Heart right ventricle (tissue), 16 donors: ENCODE results near the gene SPNS3. TPM values are rescaled to one million over a fixed set of nuclear protein-coding genes. Genes with fewer than 3 reads are reported as not detected.

ENCODE experiments used
- ATAC-seq, 8 donors: fragments of 200-7000 bp; cut with Tn5 transposase; one replicate each; pipeline ENCODE4 v1.9.1; 2020; ENCODE audit warnings: mild to moderate bottlenecking in 8 of 8, moderate library complexity in 8 of 8, moderate number of reproducible peaks in 1 of 8
- DNase-seq, 2 donors: peaks; one replicate each; pipeline ENCODE4 v3.0.0-alpha.2; 2020
- H3K27ac ChIP-seq, 10 donors: fragments of 200-600 bp; sonication (generic) in 2 of 10; one replicate each; pipeline versions ENCODE4 v1.5.0 to v1.8.0; 2020 to 2022; ENCODE audit warnings: mild to moderate bottlenecking in 3 of 10
- H3K27me3 ChIP-seq, 7 donors: fragments of 200-600 bp; one replicate each; pipeline ENCODE4 v1.8.0; 2021 to 2022; ENCODE audit warnings: mild to moderate bottlenecking in 2 of 7
- H3K36me3 ChIP-seq, 9 donors: fragments of 200-600 bp; sonication (generic) in 1 of 9; one replicate each; pipeline versions ENCODE4 v1.5.0 to v1.8.0; 2020 to 2022; ENCODE audit warnings: mild to moderate bottlenecking in 2 of 9
- H3K4me1 ChIP-seq, 9 donors: fragments of 200-600 bp; sonication (generic) in 1 of 9; one replicate each; pipeline versions ENCODE4 v1.5.0 to v1.8.0; 2020 to 2022; ENCODE audit warnings: mild to moderate bottlenecking in 4 of 9
- H3K4me3 ChIP-seq, 10 donors: fragments of 200-600 bp; sonication (generic) in 2 of 10; one replicate each; pipeline versions ENCODE4 v1.5.0 to v1.8.0; 2020 to 2022; ENCODE audit warnings: mild to moderate bottlenecking in 7 of 10, moderate library complexity in 2 of 10
- H3K9me3 ChIP-seq, 11 donors: fragments of 200-600 bp in 10 of 11; sonication (generic) in 2 of 11; one replicate each; pipeline versions ENCODE4 v1.5.0 to v1.8.0; 2013 to 2022; ENCODE audit warnings: mild to moderate bottlenecking in 2 of 11, control low read depth in 1 of 11, moderate library complexity in 1 of 11
- WGBS, 2 donors: extraction: QIAGEN DNeasy Blood & Tissue Kit; methylation state at CpG; one replicate each; pipeline ENCODE4 v1.1.7; 2013; ENCODE audit warnings: inconsistent platforms in 1 of 2; 5-methylcytosine and 5-hydroxymethylcytosine counted together
- intact Hi-C, 10 donors: fragments of 100-400 bp; cut with DNase I; formaldehyde crosslinking; loops; one replicate each; pipeline versions ENCODE4 v1.11.1 to v1.14.2; 2022
- polyA plus RNA-seq, 2 donors: library from polyadenylated mRNA; stranded (reverse); fragments of 200-250 nt; gene quantifications; one replicate each; pipeline ENCODE4 v1.2.3, GENCODE V29; 2013
- total RNA-seq, 10 donors: library from RNA; stranded (reverse); fragmentation: NEBNext Ultra II Directional in 3 of 10; extraction: Animal tissue kit (Norgen Biotek cat#: 25700) in 3 of 10; gene quantifications; one replicate each; pipeline versions ENCODE4 v1.2.1 to v1.2.4, GENCODE V29; 2021 to 2023
- TF ChIP-seq, protein P1 (sequence below), 9 donors: fragments of 200-600 bp; sonication (generic) in 2 of 9; IDR thresholded peaks; one replicate each; pipeline versions ENCODE4 v1.5.0 to v1.8.0; 2021 to 2022; ENCODE audit warnings: antibody characterized with exemption in 9 of 9, mild to moderate bottlenecking in 5 of 9, moderate library complexity in 1 of 9
- donor health status: Arrhythmogenic right ventricular cardiomyopathy.
- donor health status: ischemic (EF 13 %, LVEDD 7.1; RV severe dilation, severe dysfunction).
- donor health status: healthy with polysubstance abuse.
- donor health status: DM: no; HTN: yes; CAD: no.
- donor health status: DM: no; HTN: no; CAD: no.
- donor health status: ischemic (EF 25% LVEDD 6.9; RV normal size, moderate dysfunction).
- donor health status: ischemic (EF 25% LVEDD 5.7; RV mildly dilated, moderate dysfunction).
- donor health status: healthy.
- donor health status: DM: yes; HTN: yes; CAD: no.
- donor health status: Ischemic cardiomyopathy.
- donor health status: ischemic (EF 35%, LVEDD 5.7; RV mildly dilated, moderate dysfunction).
- donor health status: nonischemic (EF 11% LVEDD 7.7; RV severe dilation, severe dysfunction).
- donor health status: DM: yes; HTN: yes; CAD: no.
- donor health status: PGD.
- donor health status: ischemic (EF 29% LVEDD 5.4; RV normal size, mild dysfunction).
- donor health status: nonischemic (EF 23%, LVEDD 6.1; RV moderate dilation, normal function).

The SPNS3 gene
- total and polyA plus RNA-seq, 12 donors, result 0.13 to 4.2 (median 0.89) TPM; not detected in 1

DNA sequence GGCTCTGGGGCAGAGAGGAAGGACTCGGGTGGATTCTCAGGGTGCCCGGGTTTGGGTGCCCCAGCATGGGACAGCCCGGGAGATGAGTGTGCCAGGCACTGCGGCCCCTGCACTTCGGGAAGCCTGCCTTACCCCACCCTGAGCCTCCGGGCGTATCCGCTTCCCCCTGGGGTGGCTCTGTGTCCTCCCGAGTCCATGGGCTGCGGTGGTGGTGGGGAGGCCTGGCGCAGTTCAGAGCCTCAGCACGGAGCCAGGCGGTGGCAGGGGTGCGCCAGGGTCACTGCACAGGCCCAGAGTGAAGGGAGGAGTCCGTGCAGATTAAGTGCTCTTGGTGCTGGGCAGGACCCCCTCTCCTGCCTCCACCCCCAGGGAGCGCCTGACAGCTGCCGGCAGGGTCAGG lies 100.8 kb downstream of the SPNS3 start:
- no peak for ATAC-seq
- TF ChIP-seq, protein P1, sequence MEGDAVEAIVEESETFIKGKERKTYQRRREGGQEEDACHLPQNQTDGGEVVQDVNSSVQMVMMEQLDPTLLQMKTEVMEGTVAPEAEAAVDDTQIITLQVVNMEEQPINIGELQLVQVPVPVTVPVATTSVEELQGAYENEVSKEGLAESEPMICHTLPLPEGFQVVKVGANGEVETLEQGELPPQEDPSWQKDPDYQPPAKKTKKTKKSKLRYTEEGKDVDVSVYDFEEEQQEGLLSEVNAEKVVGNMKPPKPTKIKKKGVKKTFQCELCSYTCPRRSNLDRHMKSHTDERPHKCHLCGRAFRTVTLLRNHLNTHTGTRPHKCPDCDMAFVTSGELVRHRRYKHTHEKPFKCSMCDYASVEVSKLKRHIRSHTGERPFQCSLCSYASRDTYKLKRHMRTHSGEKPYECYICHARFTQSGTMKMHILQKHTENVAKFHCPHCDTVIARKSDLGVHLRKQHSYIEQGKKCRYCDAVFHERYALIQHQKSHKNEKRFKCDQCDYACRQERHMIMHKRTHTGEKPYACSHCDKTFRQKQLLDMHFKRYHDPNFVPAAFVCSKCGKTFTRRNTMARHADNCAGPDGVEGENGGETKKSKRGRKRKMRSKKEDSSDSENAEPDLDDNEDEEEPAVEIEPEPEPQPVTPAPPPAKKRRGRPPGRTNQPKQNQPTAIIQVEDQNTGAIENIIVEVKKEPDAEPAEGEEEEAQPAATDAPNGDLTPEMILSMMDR (IDR thresholded peaks at IDR 0.05), result no peak
- Histone ChIP-seq H3K27me3 (no peaks in the 10 kb centered on the region), H3K27ac (peak overlapping the region; percentile 20 to 88 (median 64)), H3K4me3 (no peak overlapping the region), H3K9me3 (no peaks in the 10 kb centered on the region), H3K4me1 (peaks cover 27 to 100% (median 89%) of the 10 kb centered on the region in 9 donors), H3K36me3 (peaks cover 0 to 23% (median 6%) of the 10 kb centered on the region in 9 donors)
- 66 to 86% methylated on average over 16 to 17 of the region's 17 CpGs for WGBS, 2 donors
- intact Hi-C loops, result loop anchor here in 2 of 10 donors (10.0 kb wide), 1 partner anchor 110 kb away; no protein-coding TSS in a partner anchor
- no peak for DNase-seq

DNA sequence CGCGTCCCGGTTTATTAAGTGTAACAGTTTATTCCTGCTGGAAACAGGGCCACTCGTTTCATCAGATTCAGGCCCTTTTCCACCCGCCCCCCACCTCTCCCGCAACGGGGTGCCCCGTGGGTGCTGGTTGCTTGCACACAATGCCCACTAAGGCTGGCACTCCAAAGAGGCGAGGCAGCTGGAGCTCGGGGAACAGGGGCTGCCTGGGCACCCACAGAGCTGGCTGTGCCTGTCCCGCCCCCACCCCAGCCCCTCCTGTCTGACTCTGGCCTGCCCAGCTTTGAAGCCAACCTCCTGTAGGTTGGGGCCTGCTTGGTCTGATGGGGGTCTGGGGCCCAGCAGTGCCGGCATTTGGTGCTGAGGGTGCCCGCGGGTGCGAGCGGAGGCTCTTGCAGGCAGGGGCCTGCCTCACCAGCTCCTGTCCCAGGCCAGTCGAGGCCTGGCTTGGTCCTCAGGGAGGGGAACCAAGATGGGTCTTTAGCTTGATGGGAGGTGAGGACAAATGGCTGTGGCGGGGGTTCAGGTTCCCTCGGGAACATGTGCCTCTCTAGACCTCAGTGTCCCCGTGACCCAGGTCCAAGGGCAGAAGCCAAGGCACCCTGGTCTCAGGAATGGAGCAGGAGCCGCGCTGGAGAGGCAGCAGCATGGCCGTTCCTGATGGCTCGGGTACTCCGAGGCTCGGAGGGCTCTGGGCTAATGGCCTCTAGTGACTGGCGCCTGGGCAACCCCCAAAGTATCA lies 101.4 kb downstream of the SPNS3 start:
- no peaks in the 10 kb centered on the region for H3K9me3 ChIP-seq
- TF ChIP-seq, protein P1 (IDR thresholded peaks at IDR 0.05), result no peak
- H3K27ac ChIP-seq, result peak overlapping the region in 8 of 10 donors; percentile 20 to 88 (median 67)
- ATAC-seq, result no peak
- H3K4me3 ChIP-seq, result no peak overlapping the region
- 88 to 91% methylated on average over 27 of the region's 27 CpGs for WGBS, 2 donors
- no peaks in the 10 kb centered on the region for H3K27me3 ChIP-seq
- H3K36me3 ChIP-seq, result peaks cover 0 to 29% (median 11%) of the 10 kb centered on the region in 9 donors
- no peak for DNase-seq
- intact Hi-C loops, result loop anchor here in 4 of 10 donors (5.0 to 10.0 kb wide), 3 partner anchors 38 to 113 kb away; partner anchors contain the start of gene SPNS2 (in 1 of the 4)
- H3K4me1 ChIP-seq, result peaks cover 23 to 100% (median 85%) of the 10 kb centered on the region in 9 donors

DNA sequence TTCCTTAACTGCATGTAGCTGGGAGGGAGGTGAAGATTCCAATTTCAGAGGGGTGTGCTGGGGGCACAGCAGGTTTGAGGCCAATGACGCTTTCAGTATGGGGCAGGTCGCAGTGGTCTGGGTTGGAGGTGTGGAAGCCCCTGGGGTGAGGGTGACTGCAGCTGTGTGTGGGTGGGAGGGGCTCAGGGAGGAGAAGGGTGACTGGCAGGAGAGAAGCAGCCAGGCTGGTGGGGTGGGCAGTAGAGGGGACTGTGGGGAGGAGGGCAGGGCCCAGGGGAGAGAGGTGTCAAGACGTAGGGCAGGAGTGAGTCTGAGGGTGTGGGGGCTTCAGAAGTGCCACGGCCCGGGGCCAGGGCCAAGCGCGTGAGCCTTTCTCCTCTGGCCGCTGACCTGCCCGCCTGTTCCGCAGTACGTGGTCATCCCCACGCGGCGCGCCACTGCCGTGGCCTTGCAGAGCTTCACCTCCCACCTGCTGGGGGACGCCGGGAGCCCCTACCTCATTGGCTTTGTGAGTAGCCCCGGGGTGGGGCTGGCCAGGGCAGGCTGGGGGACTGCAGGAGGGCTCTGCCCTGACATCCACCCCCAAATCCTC lies 102.0 kb downstream of the SPNS3 start:
- Histone ChIP-seq H3K9me3 (no peaks in the 10 kb centered on the region), H3K27ac (peak overlapping the region in 8 of 10 donors; percentile 66 to 88 (median 78)), H3K4me1 (peaks cover 20 to 100% (median 79%) of the 10 kb centered on the region in 9 donors), H3K27me3 (no peaks in the 10 kb centered on the region), H3K36me3 (peaks cover 0 to 34% (median 11%) of the 10 kb centered on the region in 9 donors), H3K4me3 (peak overlapping the region in 4 of 10 donors; percentile 8 to 25 (median 13))
- DNase-seq, result no peak
- intact Hi-C loops, result loop anchor here in 4 of 10 donors (5.0 to 10.0 kb wide), 3 partner anchors 38 to 113 kb away; partner anchors contain the start of gene SPNS2 (in 1 of the 4)
- TF ChIP-seq, protein P1 (IDR thresholded peaks at IDR 0.05), result no peak
- ATAC-seq, result peak in 1 of 8 donors; percentile 1
- 58 to 62% methylated on average over 19 of the region's 19 CpGs for WGBS, 2 donors

DNA sequence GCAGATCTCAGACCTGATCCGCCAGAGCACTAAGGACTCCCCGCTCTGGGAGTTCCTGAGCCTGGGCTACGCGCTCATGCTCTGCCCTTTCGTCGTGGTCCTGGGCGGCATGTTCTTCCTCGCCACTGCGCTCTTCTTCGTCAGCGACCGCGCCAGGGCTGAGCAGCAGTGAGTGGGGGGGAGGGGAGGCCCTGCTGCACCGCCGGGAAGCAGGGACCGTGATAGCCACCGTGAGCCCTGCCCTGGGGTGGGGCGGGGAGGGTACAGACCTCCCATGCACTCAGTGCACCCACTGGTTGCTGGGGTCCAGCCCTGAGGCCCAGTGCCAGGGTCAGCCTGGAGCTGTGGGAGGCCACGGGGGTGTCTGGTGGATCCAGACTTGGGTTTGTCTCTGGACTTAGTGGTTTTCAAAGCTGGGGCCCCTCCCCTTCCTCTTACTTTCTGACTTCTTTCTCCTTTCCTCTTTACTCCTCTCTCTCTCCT lies 102.6 kb downstream of the SPNS3 start:
- DNase-seq (no peak), ATAC-seq (peak in 5 of 8 donors; percentile 3 to 20 (median 11))
- Histone ChIP-seq H3K27ac (peak overlapping the region; percentile 27 to 88 (median 77)), H3K4me1 (peaks cover 25 to 100% (median 79%) of the 10 kb centered on the region in 9 donors), H3K27me3 (no peaks in the 10 kb centered on the region), H3K4me3 (peak overlapping the region in 6 of 10 donors; percentile 8 to 25 (median 13)), H3K9me3 (no peaks in the 10 kb centered on the region), H3K36me3 (peaks cover 0 to 40% (median 11%) of the 10 kb centered on the region in 9 donors)
- TF ChIP-seq, protein P1 (IDR thresholded peaks at IDR 0.05), result no peak
- intact Hi-C loops, result loop anchor here in 4 of 10 donors (5.0 to 10.0 kb wide), 3 partner anchors 39 to 114 kb away; partner anchors contain the start of gene SPNS2 (in 1 of the 4)
- 24 to 37% methylated on average over 19 of the region's 19 CpGs for WGBS, 2 donors
